Astrocyte of the cerebellum (primary cell): ENCODE data around the gene SPATA13.

ENCODE experiments used
- DNase-seq: peaks from one replicate; pipeline ENCODE4 v3.0.0-alpha.2; 2011; ENCODE audit warnings: low read depth
- H3K4me3 ChIP-seq: 2 replicates; pipeline ENCODE4 v1.5.1; 2011; ENCODE audit warnings: mild to moderate bottlenecking, low read depth, low read length, moderate library complexity
- in situ Hi-C: cut with HindIII; loops from 2 replicates; pipeline ENCODE4 v1.10.0; 2017; ENCODE audit warnings: low sequenced_read_pairs
- TF ChIP-seq, protein P1 (sequence below): IDR thresholded peaks from 2 replicates; pipeline ENCODE4 v1.5.1; 2012; ENCODE audit warnings: low read length, low read depth, moderate library complexity, mild to moderate bottlenecking; ENCODE audit errors: missing control alignments

SPATA13 gene

GRCh38 chr13:24249624-24250023 lies 89.1 kb downstream of the SPATA13 start:
- no peak for DNase-seq
- in situ Hi-C loops: no loop called here
- no peak overlapping the region for H3K4me3 ChIP-seq
- TF ChIP-seq, protein P1, sequence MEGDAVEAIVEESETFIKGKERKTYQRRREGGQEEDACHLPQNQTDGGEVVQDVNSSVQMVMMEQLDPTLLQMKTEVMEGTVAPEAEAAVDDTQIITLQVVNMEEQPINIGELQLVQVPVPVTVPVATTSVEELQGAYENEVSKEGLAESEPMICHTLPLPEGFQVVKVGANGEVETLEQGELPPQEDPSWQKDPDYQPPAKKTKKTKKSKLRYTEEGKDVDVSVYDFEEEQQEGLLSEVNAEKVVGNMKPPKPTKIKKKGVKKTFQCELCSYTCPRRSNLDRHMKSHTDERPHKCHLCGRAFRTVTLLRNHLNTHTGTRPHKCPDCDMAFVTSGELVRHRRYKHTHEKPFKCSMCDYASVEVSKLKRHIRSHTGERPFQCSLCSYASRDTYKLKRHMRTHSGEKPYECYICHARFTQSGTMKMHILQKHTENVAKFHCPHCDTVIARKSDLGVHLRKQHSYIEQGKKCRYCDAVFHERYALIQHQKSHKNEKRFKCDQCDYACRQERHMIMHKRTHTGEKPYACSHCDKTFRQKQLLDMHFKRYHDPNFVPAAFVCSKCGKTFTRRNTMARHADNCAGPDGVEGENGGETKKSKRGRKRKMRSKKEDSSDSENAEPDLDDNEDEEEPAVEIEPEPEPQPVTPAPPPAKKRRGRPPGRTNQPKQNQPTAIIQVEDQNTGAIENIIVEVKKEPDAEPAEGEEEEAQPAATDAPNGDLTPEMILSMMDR: no peak

- TF ChIP-seq, protein P1: no peak
- no peak for DNase-seq
- in situ Hi-C loops: no loop called here
- H3K4me3 ChIP-seq: no peak overlapping the region
Measured at GRCh38 chr13:24250376-24251057, 90.0 kb downstream of the SPATA13 start.

DNA sequence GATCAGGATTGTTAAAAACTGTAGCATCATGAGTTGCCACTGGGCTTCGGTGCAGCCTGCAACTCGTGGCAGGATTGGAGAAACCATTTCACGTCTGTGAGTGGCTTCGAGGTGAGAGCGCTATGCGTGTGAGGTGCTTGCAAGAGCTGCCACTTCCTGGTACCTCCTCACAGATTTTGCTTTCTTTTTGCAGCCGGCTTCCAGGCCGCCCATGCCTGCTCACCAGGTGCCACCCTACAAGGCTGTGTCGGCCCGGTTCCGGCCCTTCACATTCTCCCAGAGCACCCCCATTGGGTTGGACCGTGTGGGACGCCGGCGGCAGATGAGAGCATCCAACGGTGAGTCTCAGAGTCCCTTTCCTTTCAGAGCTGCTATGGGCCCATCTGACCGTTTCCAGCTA lies 91.0 kb downstream of the SPATA13 start:
- in situ Hi-C loops: no loop called here
- no peak for DNase-seq
- H3K4me3 ChIP-seq: no peak overlapping the region
- TF ChIP-seq, protein P1: no peak

DNA sequence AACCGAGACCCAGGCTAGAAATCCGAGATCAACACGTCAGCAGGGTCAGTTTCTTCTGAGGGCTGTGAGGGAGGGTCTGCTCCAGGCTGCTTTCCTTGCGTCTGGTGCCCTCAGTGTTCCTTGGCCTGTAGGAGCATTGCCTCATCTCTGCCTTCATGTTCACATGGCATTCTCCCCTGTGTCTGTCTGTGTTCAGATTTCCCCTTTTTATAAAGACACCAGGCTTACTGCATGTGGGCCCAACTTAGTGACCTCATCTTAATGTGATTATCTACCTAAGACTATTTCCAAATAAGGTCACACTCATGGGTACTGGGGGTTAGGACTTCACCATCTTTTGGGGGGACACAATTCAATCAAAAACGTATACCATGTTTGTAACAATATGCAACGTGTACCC lies 91.6 kb downstream of the SPATA13 start:
- no peak overlapping the region for H3K4me3 ChIP-seq

DNA sequence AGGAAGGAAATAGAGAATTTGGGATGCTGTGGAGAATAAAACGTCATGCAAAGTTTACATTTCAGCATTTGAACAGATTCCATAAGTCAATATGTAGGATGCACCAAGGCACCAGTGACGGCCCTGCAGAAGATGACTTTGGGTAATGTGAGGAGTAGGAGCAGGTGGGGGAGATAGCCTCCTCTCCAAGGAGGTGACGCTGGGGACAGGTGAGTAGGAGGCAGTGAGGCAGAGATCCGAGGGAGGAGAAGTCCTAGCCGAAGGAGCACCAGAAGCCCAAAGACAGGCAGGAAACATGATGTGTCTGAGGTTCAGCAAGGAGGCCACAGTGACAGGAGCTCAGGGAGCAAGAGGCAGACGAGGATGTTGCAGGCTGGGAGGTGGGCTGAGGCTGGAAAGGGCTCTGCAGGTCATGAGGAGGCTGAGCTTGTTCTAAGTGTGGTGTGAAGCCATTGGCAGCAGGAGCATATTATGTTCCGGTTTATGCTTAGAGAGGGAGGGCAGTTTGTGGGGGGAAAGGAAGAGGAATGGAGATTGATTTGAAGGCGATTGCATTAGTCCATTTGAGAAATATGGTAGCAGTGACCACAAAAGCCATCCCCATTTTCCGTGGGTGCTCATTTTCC lies 93.1 kb downstream of the SPATA13 start:
- TF ChIP-seq, protein P1: no peak
- no peak for DNase-seq
- no peak overlapping the region for H3K4me3 ChIP-seq
- in situ Hi-C loops: no loop called here

More for the DNA sequence above, 91.6 kb downstream of the SPATA13 start:
- in situ Hi-C loops: no loop called here
- TF ChIP-seq, protein P1: no peak
- no peak for DNase-seq

DNA sequence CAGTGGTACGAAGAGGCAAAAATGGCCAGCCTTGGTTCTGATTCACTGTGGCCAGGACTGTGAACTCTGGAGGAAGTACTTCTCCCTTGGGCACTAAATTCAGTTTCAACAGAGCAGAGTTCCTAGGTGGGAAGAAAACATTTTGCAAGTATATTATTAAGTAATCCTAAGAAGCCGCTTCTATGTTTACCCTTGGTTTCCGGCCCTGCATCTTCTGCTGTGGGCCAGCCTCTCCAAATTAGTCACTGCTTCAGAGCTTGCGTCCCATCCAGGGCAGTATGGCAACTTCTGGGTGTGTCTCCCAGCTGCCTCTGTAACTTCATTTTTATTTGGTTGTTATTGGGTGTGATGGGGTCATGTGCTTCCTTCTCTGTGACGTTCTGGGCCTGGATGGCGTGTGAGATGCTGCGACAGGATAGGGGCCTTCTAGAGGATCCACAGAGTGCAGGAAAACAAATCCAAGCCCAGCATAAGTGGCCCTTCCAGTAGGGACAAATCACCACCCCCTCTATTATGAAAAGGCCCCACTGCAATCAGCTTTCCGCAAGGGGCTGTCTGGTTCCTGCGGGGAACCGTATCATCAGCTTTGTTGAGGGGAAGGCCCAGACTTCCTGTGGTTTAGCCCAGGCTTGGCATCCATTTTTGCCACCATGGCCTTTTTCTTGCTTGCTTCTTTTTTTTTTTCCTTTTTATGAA lies 93.8 kb downstream of the SPATA13 start:
- no peak for DNase-seq
- TF ChIP-seq, protein P1: no peak
- in situ Hi-C loops: no loop called here
- H3K4me3 ChIP-seq: no peak overlapping the region
